Left lung (tissue), 10 donors: Measurements from ENCODE around the gene TNS3. TPM values are rescaled to one million over a fixed set of nuclear protein-coding genes. Genes with fewer than 3 reads are reported as not detected.

Source experiments
- ATAC-seq: fragments of 200-7000 bp; cut with Tn5 transposase; one replicate; pipeline ENCODE4 v1.9.1; 2020; ENCODE audit warnings: moderate library complexity
- DNase-seq, 4 donors: peaks; one replicate each; pipeline ENCODE4 v3.0.0-alpha.2; 2013 to 2020
- H3K27ac ChIP-seq, 2 donors: fragments of 200-600 bp; sonication (generic) in 1 of 2; one replicate each; pipeline versions ENCODE4 v1.5.0 to v1.8.0; 2020 to 2021
- H3K27me3 ChIP-seq, 2 donors: fragments of 200-600 bp; sonication (generic) in 1 of 2; one replicate each; pipeline versions ENCODE4 v1.5.0 to v1.8.0; 2020 to 2021
- H3K36me3 ChIP-seq, 2 donors: fragments of 200-600 bp; sonication (generic) in 1 of 2; one replicate each; pipeline versions ENCODE4 v1.5.0 to v1.8.0; 2020 to 2021
- H3K4me1 ChIP-seq, 2 donors: fragments of 200-600 bp; one replicate each; pipeline ENCODE4 v1.8.0; 2021
- H3K4me3 ChIP-seq, 2 donors: fragments of 200-600 bp; sonication (generic) in 1 of 2; one replicate each; pipeline versions ENCODE4 v1.5.0 to v1.8.0; 2020 to 2021; ENCODE audit warnings: mild to moderate bottlenecking in 1 of 2
- H3K9me3 ChIP-seq, 2 donors: fragments of 200-600 bp; sonication (generic) in 1 of 2; one replicate each; pipeline versions ENCODE4 v1.5.0 to v1.8.0; 2020 to 2021
- intact Hi-C, 2 donors: fragments of 100-400 bp; cut with DNase I; formaldehyde crosslinking; loops; one replicate each; pipeline versions ENCODE4 v1.11.2 to v1.14.2; 2022
- polyA plus RNA-seq, 6 donors: library from polyadenylated mRNA; unstranded; fragments of 120-200 nt; gene quantifications; one replicate each; pipeline ENCODE4 v1.2.1, GENCODE V29; 2013; ENCODE audit not compliant: insufficient read length in 6 of 6
- total RNA-seq, 2 donors: library from RNA; stranded (reverse); fragmentation: NEBNext Ultra II Directional; extraction: Animal tissue kit (Norgen Biotek cat#: 25700); gene quantifications; one replicate each; pipeline ENCODE4 v1.2.1, GENCODE V29; 2021
- TF ChIP-seq, protein P1 (sequence below), 2 donors: fragments of 200-600 bp; sonication (generic) in 1 of 2; IDR thresholded peaks; one replicate each; pipeline versions ENCODE4 v1.5.0 to v1.8.0; 2021; ENCODE audit warnings: antibody characterized with exemption in 2 of 2
- donor health status: DM: no; HTN: yes; CAD: no.
- donor health status: DM: no; HTN: no; CAD: no.

TNS3 gene
- total and polyA plus RNA-seq, 8 donors, result 86.3 to 151 (median 97.8) TPM

GRCh38 chr7:47583739-47584535 lies 2.0 kb upstream of the TNS3 start:
- no peak for DNase-seq
- Histone ChIP-seq H3K27ac (no peak overlapping the region), H3K4me1 (peaks cover 26 to 80% of the 10 kb centered on the region in 2 donors), H3K36me3 (no peaks in the 10 kb centered on the region), H3K27me3 (peaks cover 0 to 26% of the 10 kb centered on the region in 2 donors), H3K9me3 (no peaks in the 10 kb centered on the region), H3K4me3 (no peak overlapping the region)
- intact Hi-C loops, result no loop called here
- TF ChIP-seq, protein P1, sequence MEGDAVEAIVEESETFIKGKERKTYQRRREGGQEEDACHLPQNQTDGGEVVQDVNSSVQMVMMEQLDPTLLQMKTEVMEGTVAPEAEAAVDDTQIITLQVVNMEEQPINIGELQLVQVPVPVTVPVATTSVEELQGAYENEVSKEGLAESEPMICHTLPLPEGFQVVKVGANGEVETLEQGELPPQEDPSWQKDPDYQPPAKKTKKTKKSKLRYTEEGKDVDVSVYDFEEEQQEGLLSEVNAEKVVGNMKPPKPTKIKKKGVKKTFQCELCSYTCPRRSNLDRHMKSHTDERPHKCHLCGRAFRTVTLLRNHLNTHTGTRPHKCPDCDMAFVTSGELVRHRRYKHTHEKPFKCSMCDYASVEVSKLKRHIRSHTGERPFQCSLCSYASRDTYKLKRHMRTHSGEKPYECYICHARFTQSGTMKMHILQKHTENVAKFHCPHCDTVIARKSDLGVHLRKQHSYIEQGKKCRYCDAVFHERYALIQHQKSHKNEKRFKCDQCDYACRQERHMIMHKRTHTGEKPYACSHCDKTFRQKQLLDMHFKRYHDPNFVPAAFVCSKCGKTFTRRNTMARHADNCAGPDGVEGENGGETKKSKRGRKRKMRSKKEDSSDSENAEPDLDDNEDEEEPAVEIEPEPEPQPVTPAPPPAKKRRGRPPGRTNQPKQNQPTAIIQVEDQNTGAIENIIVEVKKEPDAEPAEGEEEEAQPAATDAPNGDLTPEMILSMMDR (IDR thresholded peaks at IDR 0.05), result no peak
- ATAC-seq, result no peak

DNA sequence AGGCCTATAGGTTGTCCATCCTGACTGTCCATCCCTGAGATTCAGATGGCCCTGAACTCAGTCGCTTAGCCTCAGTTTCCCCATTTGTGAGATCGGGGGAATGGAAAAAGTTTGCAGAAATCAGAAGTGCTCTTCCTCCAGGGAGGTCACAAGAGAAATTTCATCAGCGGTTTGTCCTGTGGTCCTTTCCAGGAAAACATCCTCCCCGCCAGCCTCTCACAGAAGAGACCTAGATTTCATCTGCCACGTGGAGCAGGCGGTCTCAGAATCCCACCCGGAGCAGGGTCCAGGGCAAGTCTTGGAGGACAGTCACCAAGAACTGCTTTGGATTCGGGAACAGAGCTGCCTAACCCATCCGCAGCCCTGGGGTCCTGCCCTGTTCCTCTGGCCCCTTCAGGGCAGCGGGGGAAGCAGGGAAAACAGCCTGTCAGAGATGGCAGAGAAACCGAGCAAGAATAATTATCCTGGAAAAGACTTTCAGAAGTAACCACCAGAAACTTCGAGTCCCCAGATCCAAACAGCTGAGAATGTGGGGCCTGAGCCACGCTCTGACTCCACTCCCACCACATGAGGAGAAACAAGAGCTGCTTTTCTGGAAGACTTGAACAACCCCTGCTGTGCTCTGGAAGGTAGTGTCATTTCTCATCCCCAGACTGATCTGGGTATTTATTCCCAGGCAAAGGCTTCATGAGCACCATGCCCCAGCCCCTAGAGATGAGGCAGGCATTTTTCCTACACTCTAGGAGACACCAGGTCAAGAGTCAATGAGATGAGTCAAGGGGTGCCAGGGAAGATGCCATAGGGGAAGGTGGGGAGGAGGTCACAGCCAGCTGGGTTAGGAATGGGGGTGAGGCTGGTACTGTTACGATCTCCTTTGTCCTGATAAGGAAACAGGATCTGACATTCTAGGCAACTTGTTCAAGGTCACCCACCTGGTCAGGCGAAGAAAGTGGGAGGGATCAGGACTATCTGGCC lies 1.1 kb upstream of the TNS3 start:
- Histone ChIP-seq H3K4me3 (peak overlapping the region in 1 of 2 donors; percentile 63), H3K9me3 (no peaks in the 10 kb centered on the region), H3K27ac (peak overlapping the region in 1 of 2 donors; percentile 83), H3K4me1 (peaks cover 33 to 82% of the 10 kb centered on the region in 2 donors), H3K27me3 (peaks cover 0 to 26% of the 10 kb centered on the region in 2 donors), H3K36me3 (no peaks in the 10 kb centered on the region)
- ATAC-seq, result no peak
- TF ChIP-seq, protein P1 (IDR thresholded peaks at IDR 0.05), result no peak
- DNase-seq, result no peak
- intact Hi-C loops, result no loop called here

DNA sequence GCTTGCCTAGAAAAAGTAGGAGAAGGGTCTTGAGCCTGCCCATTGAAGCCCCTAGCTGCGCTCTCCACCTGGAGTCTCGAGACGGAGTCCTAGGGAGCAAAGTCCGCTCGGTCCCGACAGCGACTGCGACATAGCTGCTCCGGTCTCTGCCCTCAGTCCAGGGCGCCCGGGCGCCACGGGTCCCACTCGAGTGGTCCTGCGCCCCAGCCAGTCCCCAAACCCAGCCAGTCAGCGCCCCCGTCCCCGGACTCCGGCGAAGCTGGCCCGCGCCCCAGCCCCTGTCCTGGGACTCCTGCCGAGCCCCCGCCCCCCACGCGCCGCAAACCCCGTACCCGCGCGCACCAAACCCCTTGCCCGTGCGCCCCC lies 490 bp downstream of the TNS3 start:
- peaks cover 0 to 26% of the 10 kb centered on the region in 2 donors for H3K27me3 ChIP-seq
- H3K9me3 ChIP-seq, result no peaks in the 10 kb centered on the region
- peaks cover 40 to 82% of the 10 kb centered on the region in 2 donors for H3K4me1 ChIP-seq
- H3K4me3 ChIP-seq, result peak overlapping the region; percentile 63 to 72
- ATAC-seq, result peak; percentile 32
- DNase-seq, result peak in 1 of 4 donors; percentile 83
- TF ChIP-seq, protein P1 (IDR thresholded peaks at IDR 0.05), result no peak
- H3K27ac ChIP-seq, result peak overlapping the region; percentile 80 to 83
- intact Hi-C loops, result no loop called here
- no peaks in the 10 kb centered on the region for H3K36me3 ChIP-seq

DNA sequence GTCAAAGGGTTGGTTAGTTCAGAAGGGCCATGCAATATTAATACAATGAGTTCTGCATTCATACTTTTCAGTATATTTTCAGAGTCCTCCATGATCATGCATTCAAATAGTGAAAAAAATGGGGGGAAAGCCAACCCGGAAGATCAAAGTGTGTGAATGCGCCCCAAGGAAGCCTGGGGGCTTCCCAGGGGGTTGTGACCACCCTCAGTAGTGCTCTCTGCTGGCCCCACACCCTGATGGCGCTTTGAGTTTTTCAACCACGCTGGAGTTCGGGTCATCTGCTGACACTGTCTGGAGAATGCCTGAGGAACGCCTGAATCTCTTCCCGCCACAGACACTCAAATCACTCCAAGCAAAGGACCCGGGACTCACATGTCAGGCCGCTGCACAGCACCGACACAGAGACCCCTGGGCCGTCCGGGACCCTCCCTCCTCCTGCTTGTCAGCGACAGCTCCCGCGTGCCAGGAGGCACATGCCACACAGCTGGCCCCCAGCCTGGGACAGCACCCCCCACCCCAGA lies 1.0 kb downstream of the TNS3 start:
- ATAC-seq, result peak; percentile 4
- TF ChIP-seq, protein P1 (IDR thresholded peaks at IDR 0.05), result no peak
- intact Hi-C loops, result no loop called here
- peaks cover 46 to 83% of the 10 kb centered on the region in 2 donors for H3K4me1 ChIP-seq
- no peaks in the 10 kb centered on the region for H3K36me3 ChIP-seq
- peaks cover 0 to 26% of the 10 kb centered on the region in 2 donors for H3K27me3 ChIP-seq
- H3K27ac ChIP-seq, result peak overlapping the region; percentile 80 to 83
- H3K9me3 ChIP-seq, result no peaks in the 10 kb centered on the region
- peak overlapping the region; percentile 63 to 72 for H3K4me3 ChIP-seq
- peak in 1 of 4 donors; percentile 69 for DNase-seq
